GM12878 (cell line): ENCODE results near the gene IMMP2L. TPM values are rescaled to one million over a fixed set of nuclear protein-coding genes. Genes with fewer than 3 reads are reported as not detected.

ENCODE experiments used
- ATAC-seq: fragments of 200-7000 bp; cut with Tn5 transposase; 3 replicates; pipeline ENCODE4 v1.9.1; 2020; ENCODE audit warnings: mild to moderate bottlenecking, moderate library complexity
- BruUV-seq: library from RNA; stranded (reverse); fragments of 400-500 nt; replicated peaks from 2 replicates; lab custom pipeline; 2021; lab: Mats Ljungman, UMichigan
- CTCF ChIA-PET: fragments of 300-600 bp; sonication (Branson Sonifier 250); formaldehyde crosslinking; extraction: SDS; loops from one replicate; lab custom pipeline; 2021; ENCODE audit warnings: inconsistent platforms; lab: Yijun Ruan, JAX
- POLR2A ChIA-PET: fragments of 350-600 bp; formaldehyde crosslinking; extraction: SDS; loops from one replicate; lab custom pipeline; 2021; ENCODE audit warnings: inconsistent platforms; lab: Charles Lee
- RAD21 ChIA-PET: fragments of 300-600 bp; sonication (Branson Sonifier 250); formaldehyde crosslinking; loops from one replicate; lab custom pipeline; 2023; ENCODE audit warnings: antibody characterized with exemption; ENCODE audit not compliant: unreplicated experiment; lab: Charles Lee
- SMC1A ChIA-PET: fragments of 300-600 bp; sonication (Branson Sonifier 250); formaldehyde crosslinking; loops from one replicate; lab custom pipeline; 2023; ENCODE audit not compliant: unreplicated experiment, uncharacterized antibody; lab: Charles Lee
- DNase-seq: peaks from one replicate; pipeline ENCODE4 v3.0.0-alpha.2; 2011; ENCODE audit warnings: low read depth, low spot score
- FAIRE-seq: peaks from 3 replicates; lab custom pipeline; 2011; peaks lifted over from hg19 to GRCh38; lab: Jason Lieb, UNC
- H2AFZ ChIP-seq: 2 replicates; pipeline ENCODE4 v1.6.0; 2011; ENCODE audit warnings: low read depth, low read length, control low read depth; ENCODE audit not compliant: control insufficient read depth
- H3K27ac ChIP-seq: 2 replicates; pipeline ENCODE4 v1.5.1; 2011; ENCODE audit warnings: control low read depth; ENCODE audit not compliant: control insufficient read depth, insufficient read depth
- H3K27me3 ChIP-seq, 2 experiments: replicated peaks in 1 of 2; 2 replicates each; pipeline versions ENCODE4 v1.6.0 to v1.6.1; 2011; ENCODE audit warnings: low read length in 1 of 2; ENCODE audit not compliant: control insufficient read depth in 2 of 2, insufficient read depth in 2 of 2
- H3K36me3 ChIP-seq, 2 experiments: 2 replicates each; pipeline ENCODE4 v1.5.1; 2011; ENCODE audit warnings: low read length in 1 of 2; ENCODE audit not compliant: control insufficient read depth in 2 of 2, insufficient read depth in 2 of 2
- H3K4me1 ChIP-seq: 2 replicates; pipeline ENCODE4 v1.6.1; 2011; ENCODE audit warnings: mild to moderate bottlenecking, low read length, moderate library complexity, mixed read lengths; ENCODE audit not compliant: control insufficient read depth, insufficient read depth
- H3K4me2 ChIP-seq: 2 replicates; pipeline ENCODE4 v1.6.0; 2011; ENCODE audit warnings: control low read depth; ENCODE audit not compliant: control insufficient read depth, insufficient read depth
- H3K4me3 ChIP-seq: fragments of 200-600 bp; sonication (generic); 2 replicates; pipeline ENCODE4 v1.5.1; 2016
- H3K79me2 ChIP-seq: 2 replicates; pipeline ENCODE4 v1.6.0; 2011; ENCODE audit warnings: low read length; ENCODE audit not compliant: control insufficient read depth, insufficient read depth
- H3K9ac ChIP-seq: 2 replicates; pipeline ENCODE4 v1.8.0; 2011; ENCODE audit warnings: low read length, control low read depth, mixed read lengths; ENCODE audit not compliant: control insufficient read depth, insufficient read depth
- H3K9me3 ChIP-seq: replicated peaks from 3 replicates; pipeline ENCODE4 v1.5.1; 2011; ENCODE audit warnings: mild to moderate bottlenecking, low read length; ENCODE audit not compliant: control insufficient read depth, insufficient read depth
- H4K20me1 ChIP-seq: 2 replicates; pipeline ENCODE4 v1.6.0; 2011; ENCODE audit not compliant: control insufficient read depth, insufficient read depth
- FOXK2 ChIP-seq: fragments of 450-650 bp; IDR thresholded peaks from 2 replicates; pipeline ENCODE4 v1.6.1; 2017; ENCODE audit warnings: mild to moderate bottlenecking, moderate library complexity
- FOXM1 ChIP-seq: IDR thresholded peaks from 2 replicates; pipeline ENCODE4 v1.6.1; 2012; ENCODE audit warnings: low read depth, mild to moderate bottlenecking, inconsistent platforms, low read length, moderate library complexity
- KAT2A ChIP-seq: conservative IDR thresholded peaks from 2 replicates; pipeline ENCODE4 v1.6.1; 2011; ENCODE audit warnings: low read depth, low read length; ENCODE audit not compliant: control insufficient read depth
- KDM1A ChIP-seq: fragments of 200-600 bp; sonication (generic); IDR thresholded peaks from 2 replicates; pipeline ENCODE4 v1.6.1; 2016; ENCODE audit warnings: borderline replicate concordance
- MYC ChIP-seq: IDR thresholded peaks from 2 replicates; pipeline ENCODE4 v1.6.1; 2011; ENCODE audit warnings: mild to moderate bottlenecking, low read length, moderate library complexity, inconsistent platforms; ENCODE audit not compliant: insufficient read depth, insufficient replicate concordance, insufficient read length, severe bottlenecking
- NR2C1 ChIP-seq: fragments of 450-650 bp; IDR thresholded peaks from 2 replicates; pipeline ENCODE4 v1.6.1; 2017; ENCODE audit warnings: antibody characterized with exemption, mild to moderate bottlenecking, moderate library complexity
- PRDM15 ChIP-seq: fragments of 450-650 bp; formaldehyde crosslinking; IDR thresholded peaks from 2 replicates; pipeline ENCODE4 v1.4.0; 2020; ENCODE audit warnings: mild to moderate bottlenecking, moderate library complexity
- SMC3 ChIP-seq: IDR thresholded peaks from 2 replicates; pipeline ENCODE4 v1.6.1; 2011; ENCODE audit warnings: low read length, improper control_type of control experiment, borderline replicate concordance
- SPI1 ChIP-seq: IDR thresholded peaks from 2 replicates; pipeline ENCODE4 v1.6.1; 2011; ENCODE audit warnings: low read depth, mild to moderate bottlenecking, low read length, moderate library complexity, borderline replicate concordance; ENCODE audit not compliant: insufficient read depth
- TBL1XR1 ChIP-seq: IDR thresholded peaks from 2 replicates; pipeline ENCODE4 v1.6.1; 2012; ENCODE audit warnings: low read depth, low read length, improper control_type of control experiment
- ZNF207 ChIP-seq: fragments of 450-650 bp; IDR thresholded peaks from 2 replicates; pipeline ENCODE4 v1.6.1; 2014; ENCODE audit warnings: antibody characterized with exemption, mild to moderate bottlenecking, borderline replicate concordance
- ZNF592 ChIP-seq: fragments of 450-650 bp; IDR thresholded peaks from 2 replicates; pipeline ENCODE4 v1.6.1; 2017; ENCODE audit warnings: mild to moderate bottlenecking, moderate library complexity
- ZNF622 ChIP-seq: fragments of 450-650 bp; IDR thresholded peaks from 2 replicates; pipeline ENCODE4 v1.6.1; 2017; ENCODE audit warnings: mild to moderate bottlenecking, inconsistent platforms
- WGBS: methylation state at CpG from one replicate; pipeline ENCODE4 v1.1.6; 2016; ENCODE audit warnings: low lambda C conversion rate; ENCODE audit not compliant: insufficient replicate concordance, insufficient coverage; ENCODE audit errors: missing lambda C conversion rate; 5-methylcytosine and 5-hydroxymethylcytosine counted together
- in situ Hi-C: fragments of 300-500 bp; cut with MboI; formaldehyde crosslinking; loops from 9 replicates; pipeline ENCODE4 v1.14.3; 2018; ENCODE audit warnings: mixed read lengths
- intact Hi-C: fragments of 100-400 bp; cut with micrococcal nuclease; formaldehyde crosslinking; loops from one replicate; pipeline ENCODE4 v1.14.2; 2022; ENCODE audit not compliant: unreplicated experiment
- polyA plus RNA-seq, 11 experiments: library from polyadenylated mRNA; depleted of rRNA in 4 of 11; unstranded in 6 of 11; stranded (reverse) in 5 of 11; fragments of >200 nt; fragmentation: Nextera tagmentation in 4 of 11; fragmentation: Illumina TruSeq in 1 of 11; extraction: Ambion mirVana in 4 of 11; extraction: Trizol in 1 of 11; gene quantifications; 1 replicate in 1 of 11; 2 replicates in 10 of 11; pipeline versions ENCODE4 v1.2.1 to v1.2.3, GENCODE V29; 2011 to 2016; ENCODE audit warnings: inconsistent platforms in 2 of 11, missing spikeins in 2 of 11, low read depth in 1 of 11
- total RNA-seq, 4 experiments: library from RNA; depleted of rRNA in 3 of 4; stranded (reverse); fragments of >200 nt in 3 of 4; fragmentation: Illumina TruSeq in 1 of 4; extraction: Trizol in 1 of 4; gene quantifications; 2 replicates each; pipeline versions ENCODE4 v1.2.1 to v1.2.3, GENCODE V29; 2013 to 2021
- TF ChIP-seq, protein P1 (sequence below): IDR thresholded peaks from 2 replicates; pipeline ENCODE4 v1.6.1; 2012; ENCODE audit warnings: low read depth, low read length, improper control_type of control experiment

The IMMP2L gene
- total and polyA plus RNA-seq, 10 of the 15 experiments (the other 5 are each of a cell fraction or from before 2014, with no cell fraction given): 12.6 to 46.3 (median 19.6) TPM

GRCh38 chr7:110911632-110912031 lies 650.7 kb downstream of the IMMP2L start:
- POLR2A ChIA-PET: no interaction called here
- intact Hi-C loops (no loop called here), in situ Hi-C loops (no loop called here)
- 55% methylated on average over 2 of the region's 2 CpGs for WGBS
- Histone ChIP-seq H3K9ac (no peak overlapping the region), H3K79me2 (no peaks in the 10 kb centered on the region), H3K9me3 (no peaks in the 10 kb centered on the region), H3K4me3 (no peak overlapping the region), H3K4me2 (no peak overlapping the region), H2AFZ (no peak overlapping the region), H3K36me3 (no peaks in the 10 kb centered on the region), H4K20me1 (no peaks in the 10 kb centered on the region), H3K4me1 (no peaks in the 10 kb centered on the region), H3K27me3 (no peaks in the 10 kb centered on the region), H3K27ac (no peak overlapping the region)
- RAD21 ChIA-PET: no interaction called here
- FAIRE-seq (no peak), DNase-seq (no peak), ATAC-seq (no peak)
- SMC1A ChIA-PET: no interaction called here
- TF ChIP-seq ZNF622: no peak
- TF ChIP-seq KAT2A: no peak
- no peak for TF ChIP-seq NR2C1
- no peak for TF ChIP-seq SPI1
- no peak for TF ChIP-seq MYC
- TF ChIP-seq PRDM15 (CRISPR knock-in tag): no peak
- no peak for TF ChIP-seq ZNF207
- TF ChIP-seq, protein P1, sequence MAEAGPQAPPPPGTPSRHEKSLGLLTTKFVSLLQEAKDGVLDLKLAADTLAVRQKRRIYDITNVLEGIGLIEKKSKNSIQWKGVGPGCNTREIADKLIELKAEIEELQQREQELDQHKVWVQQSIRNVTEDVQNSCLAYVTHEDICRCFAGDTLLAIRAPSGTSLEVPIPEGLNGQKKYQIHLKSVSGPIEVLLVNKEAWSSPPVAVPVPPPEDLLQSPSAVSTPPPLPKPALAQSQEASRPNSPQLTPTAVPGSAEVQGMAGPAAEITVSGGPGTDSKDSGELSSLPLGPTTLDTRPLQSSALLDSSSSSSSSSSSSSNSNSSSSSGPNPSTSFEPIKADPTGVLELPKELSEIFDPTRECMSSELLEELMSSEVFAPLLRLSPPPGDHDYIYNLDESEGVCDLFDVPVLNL: no peak
- no peak for TF ChIP-seq KDM1A
- no peak for TF ChIP-seq FOXM1
- no peak for TF ChIP-seq SMC3
- TF ChIP-seq ZNF592: no peak
- no peak for TF ChIP-seq TBL1XR1
- no peak for TF ChIP-seq FOXK2
- BruUV-seq: no TSS peak
- CTCF ChIA-PET: no interaction called here
